AG08395 (cell line): Measurements from ENCODE around the gene IL24.

ENCODE experiments used
- DNase-seq: peaks from one replicate; pipeline ENCODE4 v3.0.0; 2012; ENCODE audit warnings: mixed read lengths, low spot score

Gene IL24

DNA sequence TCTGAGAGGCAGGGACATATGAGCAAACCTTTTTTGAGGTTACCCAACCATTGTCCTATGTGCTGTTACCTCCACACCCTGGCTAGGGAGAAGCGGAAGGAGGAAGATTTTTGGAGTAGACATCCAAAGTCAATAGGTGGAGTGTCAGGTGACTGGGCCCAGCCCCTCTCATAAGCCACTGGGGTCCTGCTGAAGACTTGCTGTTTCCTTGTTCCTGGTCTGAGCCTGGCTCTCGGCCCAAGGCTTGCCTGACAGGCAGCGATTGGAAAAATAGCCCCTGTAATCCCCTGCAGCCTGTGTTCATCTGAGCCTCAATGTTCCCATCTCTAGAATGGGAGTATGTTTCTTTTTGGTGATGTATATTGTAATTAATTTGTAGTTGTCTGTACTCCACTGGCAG, 55.9 kb downstream of the IL24 start:
- no peak for DNase-seq

DNA sequence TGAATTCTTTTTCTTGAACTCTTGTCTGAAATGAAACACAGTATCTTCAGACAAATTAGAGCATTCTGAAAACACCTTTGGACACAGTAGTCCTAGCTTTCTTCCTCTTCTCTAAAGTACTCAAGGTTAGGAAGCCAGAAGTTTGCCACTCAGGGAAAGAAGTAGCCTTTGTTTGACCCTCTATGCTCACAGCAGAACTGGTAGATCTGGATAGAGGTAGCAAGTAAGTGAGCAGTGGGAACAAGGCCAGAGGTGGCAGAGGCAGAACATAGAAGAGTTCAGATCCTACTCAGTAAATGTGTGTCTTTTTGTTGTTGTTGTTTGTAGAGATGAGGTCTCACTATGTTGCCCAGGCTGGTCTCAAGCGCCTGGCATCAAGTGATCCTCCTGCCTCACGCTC, 56.4 kb downstream of the IL24 start:
- DNase-seq, result no peak
